Measurements from ENCODE around the gene FLAD1.

GRCh38 chr1:155037043-155037442, 53.9 kb downstream of the FLAD1 start:
- TF ChIP-seq CTCF (IDR thresholded peaks at IDR 0.05) (no peak), TCF7L2 (IDR thresholded peaks at IDR 0.05; ENCODE audit: low read depth, low read length) (no peak), POLR2AphosphoS5 (IDR thresholded peaks at IDR 0.05; ENCODE audit: low read depth, low read length) (no peak), SIN3A (IDR thresholded peaks at IDR 0.05; ENCODE audit: borderline replicate concordance, insufficient read depth, low read depth, low read length) (no peak)
- TF ChIP-seq, protein P1, sequence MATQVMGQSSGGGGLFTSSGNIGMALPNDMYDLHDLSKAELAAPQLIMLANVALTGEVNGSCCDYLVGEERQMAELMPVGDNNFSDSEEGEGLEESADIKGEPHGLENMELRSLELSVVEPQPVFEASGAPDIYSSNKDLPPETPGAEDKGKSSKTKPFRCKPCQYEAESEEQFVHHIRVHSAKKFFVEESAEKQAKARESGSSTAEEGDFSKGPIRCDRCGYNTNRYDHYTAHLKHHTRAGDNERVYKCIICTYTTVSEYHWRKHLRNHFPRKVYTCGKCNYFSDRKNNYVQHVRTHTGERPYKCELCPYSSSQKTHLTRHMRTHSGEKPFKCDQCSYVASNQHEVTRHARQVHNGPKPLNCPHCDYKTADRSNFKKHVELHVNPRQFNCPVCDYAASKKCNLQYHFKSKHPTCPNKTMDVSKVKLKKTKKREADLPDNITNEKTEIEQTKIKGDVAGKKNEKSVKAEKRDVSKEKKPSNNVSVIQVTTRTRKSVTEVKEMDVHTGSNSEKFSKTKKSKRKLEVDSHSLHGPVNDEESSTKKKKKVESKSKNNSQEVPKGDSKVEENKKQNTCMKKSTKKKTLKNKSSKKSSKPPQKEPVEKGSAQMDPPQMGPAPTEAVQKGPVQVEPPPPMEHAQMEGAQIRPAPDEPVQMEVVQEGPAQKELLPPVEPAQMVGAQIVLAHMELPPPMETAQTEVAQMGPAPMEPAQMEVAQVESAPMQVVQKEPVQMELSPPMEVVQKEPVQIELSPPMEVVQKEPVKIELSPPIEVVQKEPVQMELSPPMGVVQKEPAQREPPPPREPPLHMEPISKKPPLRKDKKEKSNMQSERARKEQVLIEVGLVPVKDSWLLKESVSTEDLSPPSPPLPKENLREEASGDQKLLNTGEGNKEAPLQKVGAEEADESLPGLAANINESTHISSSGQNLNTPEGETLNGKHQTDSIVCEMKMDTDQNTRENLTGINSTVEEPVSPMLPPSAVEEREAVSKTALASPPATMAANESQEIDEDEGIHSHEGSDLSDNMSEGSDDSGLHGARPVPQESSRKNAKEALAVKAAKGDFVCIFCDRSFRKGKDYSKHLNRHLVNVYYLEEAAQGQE (IDR thresholded peaks at IDR 0.05; ENCODE audit: insufficient read depth in 1 of 2, low read depth in 2 of 2, low read length in 1 of 2): no peak

Measured in Panc1 (cell line).